ENCODE data around the gene TXK. TPM values are rescaled to one million over a fixed set of nuclear protein-coding genes. Genes with fewer than 3 reads are reported as not detected.

Gene TXK
- total RNA-seq, 1 donor from 2014 or later: 0.36 TPM

DNA sequence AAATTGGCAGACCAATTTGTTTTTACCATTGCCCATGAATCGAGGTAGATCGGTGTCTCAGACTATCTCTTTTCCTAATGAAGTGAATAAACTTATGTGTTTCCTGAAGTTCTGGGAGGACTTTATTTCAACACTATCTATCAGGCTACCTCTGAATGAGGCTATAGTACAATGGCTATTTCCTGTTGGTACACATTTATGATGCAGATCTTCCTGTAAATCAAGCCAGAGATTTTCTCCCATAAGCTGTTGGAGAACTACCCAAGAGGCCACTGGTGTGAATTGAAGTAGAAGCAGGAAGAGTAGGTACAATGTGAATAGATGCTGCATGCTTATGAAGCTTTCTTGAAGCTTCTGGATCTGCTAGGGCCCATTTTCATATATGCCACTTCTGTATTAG is 16.0 kb downstream of the TXK start:
- H3K36me3 Mint-ChIP-seq (ENCODE audit: low read depth, unreplicated experiment): no peaks in the 10 kb centered on the region
- no peak overlapping the region for H3K27ac Mint-ChIP-seq (ENCODE audit: unreplicated experiment)
- TF ChIP-seq, protein P1, sequence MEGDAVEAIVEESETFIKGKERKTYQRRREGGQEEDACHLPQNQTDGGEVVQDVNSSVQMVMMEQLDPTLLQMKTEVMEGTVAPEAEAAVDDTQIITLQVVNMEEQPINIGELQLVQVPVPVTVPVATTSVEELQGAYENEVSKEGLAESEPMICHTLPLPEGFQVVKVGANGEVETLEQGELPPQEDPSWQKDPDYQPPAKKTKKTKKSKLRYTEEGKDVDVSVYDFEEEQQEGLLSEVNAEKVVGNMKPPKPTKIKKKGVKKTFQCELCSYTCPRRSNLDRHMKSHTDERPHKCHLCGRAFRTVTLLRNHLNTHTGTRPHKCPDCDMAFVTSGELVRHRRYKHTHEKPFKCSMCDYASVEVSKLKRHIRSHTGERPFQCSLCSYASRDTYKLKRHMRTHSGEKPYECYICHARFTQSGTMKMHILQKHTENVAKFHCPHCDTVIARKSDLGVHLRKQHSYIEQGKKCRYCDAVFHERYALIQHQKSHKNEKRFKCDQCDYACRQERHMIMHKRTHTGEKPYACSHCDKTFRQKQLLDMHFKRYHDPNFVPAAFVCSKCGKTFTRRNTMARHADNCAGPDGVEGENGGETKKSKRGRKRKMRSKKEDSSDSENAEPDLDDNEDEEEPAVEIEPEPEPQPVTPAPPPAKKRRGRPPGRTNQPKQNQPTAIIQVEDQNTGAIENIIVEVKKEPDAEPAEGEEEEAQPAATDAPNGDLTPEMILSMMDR (IDR thresholded peaks at IDR 0.05; ENCODE audit: unreplicated experiment): no peak
- H3K9me3 Mint-ChIP-seq (ENCODE audit: unreplicated experiment): no peaks in the 10 kb centered on the region
- no peak overlapping the region for H3K4me3 Mint-ChIP-seq (ENCODE audit: unreplicated experiment)
- no peaks in the 10 kb centered on the region for H3K27me3 Mint-ChIP-seq (ENCODE audit: unreplicated experiment)
- DNase-seq (ENCODE audit: low spot score): no peak
- H3K4me1 Mint-ChIP-seq (ENCODE audit: unreplicated experiment): peaks cover 6% of the 10 kb centered on the region

DNA sequence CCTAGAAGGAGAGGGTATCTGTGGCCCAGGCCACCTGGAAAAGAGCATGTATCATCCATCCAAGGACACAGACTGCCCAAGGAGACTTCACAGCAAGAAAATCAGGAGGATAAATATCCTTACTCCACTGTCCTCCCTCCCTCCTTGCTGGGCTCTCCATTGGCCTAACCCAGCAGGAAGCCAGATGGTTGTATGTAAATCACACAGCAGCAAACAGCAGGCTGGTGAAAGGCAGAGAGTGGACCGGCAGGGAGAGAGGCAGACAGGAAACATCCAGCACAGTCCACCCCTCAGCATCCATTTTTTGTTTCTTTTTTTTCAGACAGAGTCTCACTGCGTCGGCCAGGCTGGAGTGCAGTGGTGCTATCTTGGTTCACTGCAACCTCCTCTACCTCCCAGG is 17.5 kb downstream of the TXK start:
- Mint-ChIP-seq H3K27me3 (ENCODE audit: unreplicated experiment) (no peaks in the 10 kb centered on the region), H3K36me3 (ENCODE audit: low read depth, unreplicated experiment) (no peaks in the 10 kb centered on the region), H3K27ac (ENCODE audit: unreplicated experiment) (no peak overlapping the region), H3K4me1 (ENCODE audit: unreplicated experiment) (peaks cover 6% of the 10 kb centered on the region), H3K9me3 (ENCODE audit: unreplicated experiment) (no peaks in the 10 kb centered on the region), H3K4me3 (ENCODE audit: unreplicated experiment) (no peak overlapping the region)
- no peak for DNase-seq (ENCODE audit: low spot score)
- TF ChIP-seq, protein P1 (IDR thresholded peaks at IDR 0.05; ENCODE audit: unreplicated experiment): no peak

DNA sequence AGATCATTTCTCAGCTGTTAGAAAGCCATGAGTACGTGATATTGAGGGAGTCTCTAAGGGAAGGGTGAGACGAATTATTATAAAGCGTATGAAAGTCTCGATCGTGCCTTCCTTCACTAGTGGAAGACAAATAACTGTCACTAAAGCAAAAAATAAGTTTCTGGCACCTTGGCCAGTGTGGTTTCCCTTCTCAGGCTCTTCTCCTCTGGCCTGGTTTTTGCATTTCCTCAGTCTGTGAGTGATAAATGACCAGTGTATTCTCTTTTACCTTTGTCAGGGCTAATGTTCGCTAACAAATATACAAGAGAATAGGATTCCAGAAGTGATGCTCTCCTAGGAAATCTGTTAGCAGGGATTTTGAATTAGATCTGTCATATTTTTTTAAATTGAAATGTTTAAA is 19.6 kb downstream of the TXK start:
- H3K4me3 Mint-ChIP-seq (ENCODE audit: unreplicated experiment): no peak overlapping the region
- H3K27ac Mint-ChIP-seq (ENCODE audit: unreplicated experiment): no peak overlapping the region
- H3K27me3 Mint-ChIP-seq (ENCODE audit: unreplicated experiment): no peaks in the 10 kb centered on the region
- peaks cover 6% of the 10 kb centered on the region for H3K4me1 Mint-ChIP-seq (ENCODE audit: unreplicated experiment)
- no peaks in the 10 kb centered on the region for H3K9me3 Mint-ChIP-seq (ENCODE audit: unreplicated experiment)
- DNase-seq (ENCODE audit: low spot score): no peak
- TF ChIP-seq, protein P1 (IDR thresholded peaks at IDR 0.05; ENCODE audit: unreplicated experiment): no peak
- H3K36me3 Mint-ChIP-seq (ENCODE audit: low read depth, unreplicated experiment): no peaks in the 10 kb centered on the region

DNA sequence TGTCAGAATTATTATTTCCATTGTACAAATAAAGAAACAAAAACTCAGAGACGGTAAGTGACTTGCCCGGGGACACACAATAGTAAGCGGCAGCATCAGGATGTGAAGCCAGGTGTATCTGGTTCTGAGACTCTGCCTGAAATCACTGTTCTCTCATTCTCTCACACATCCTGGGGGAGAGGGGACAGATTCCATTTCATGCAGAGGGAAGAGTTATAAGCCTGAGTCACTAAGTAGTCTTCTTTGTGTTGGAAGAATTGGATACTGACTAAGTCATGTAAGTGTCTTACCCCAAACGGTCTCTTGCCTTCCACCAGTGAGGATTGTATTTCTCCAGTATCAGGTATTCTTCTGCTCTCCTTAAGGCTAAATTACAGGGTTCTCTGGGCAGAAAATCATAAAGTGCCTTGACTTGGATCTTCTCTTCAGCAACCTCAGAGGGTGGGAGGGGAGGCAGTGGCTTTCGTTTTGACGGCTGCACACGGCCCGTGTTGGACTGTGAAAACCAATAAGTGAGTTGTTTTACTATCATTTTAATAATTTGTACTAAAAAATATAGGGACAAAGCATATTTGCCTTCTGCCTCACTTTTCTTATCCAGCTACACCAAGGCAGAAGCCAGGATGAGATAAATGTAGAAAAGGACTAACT is 21.9 kb downstream of the TXK start:
- Mint-ChIP-seq H3K27ac (ENCODE audit: unreplicated experiment) (no peak overlapping the region), H3K27me3 (ENCODE audit: unreplicated experiment) (no peaks in the 10 kb centered on the region), H3K36me3 (ENCODE audit: low read depth, unreplicated experiment) (no peaks in the 10 kb centered on the region), H3K9me3 (ENCODE audit: unreplicated experiment) (no peaks in the 10 kb centered on the region), H3K4me3 (ENCODE audit: unreplicated experiment) (no peak overlapping the region), H3K4me1 (ENCODE audit: unreplicated experiment) (peaks cover 6% of the 10 kb centered on the region)
- TF ChIP-seq, protein P1 (IDR thresholded peaks at IDR 0.05; ENCODE audit: unreplicated experiment): no peak
- DNase-seq (ENCODE audit: low spot score): no peak

DNA sequence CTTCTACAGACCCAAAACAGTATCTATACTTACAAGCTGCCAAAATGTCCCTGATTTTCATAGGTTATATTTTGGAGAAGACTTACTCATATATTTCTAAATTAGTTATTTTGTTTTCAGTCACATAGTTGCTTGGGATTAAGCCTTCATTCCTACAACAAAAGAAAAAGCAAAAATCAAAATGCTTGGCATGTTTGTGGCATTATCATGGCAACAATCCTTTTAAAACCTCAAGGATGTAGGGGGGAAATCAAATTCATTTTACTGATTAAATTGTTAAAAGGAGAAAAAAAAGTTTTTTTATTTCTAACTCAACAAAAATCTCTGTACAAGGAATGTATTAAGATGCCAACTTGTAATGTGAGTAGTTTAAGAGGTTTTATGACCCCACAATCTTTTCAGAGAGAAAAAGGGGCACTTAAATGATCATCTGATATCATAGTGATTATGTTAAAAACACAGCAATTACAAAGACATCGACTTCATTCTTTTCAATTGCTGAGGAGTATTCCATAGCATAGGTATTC is 23.5 kb downstream of the TXK start:
- Mint-ChIP-seq H3K27ac (ENCODE audit: unreplicated experiment) (no peak overlapping the region), H3K9me3 (ENCODE audit: unreplicated experiment) (no peaks in the 10 kb centered on the region), H3K36me3 (ENCODE audit: low read depth, unreplicated experiment) (no peaks in the 10 kb centered on the region), H3K27me3 (ENCODE audit: unreplicated experiment) (no peaks in the 10 kb centered on the region), H3K4me1 (ENCODE audit: unreplicated experiment) (peaks cover 6% of the 10 kb centered on the region), H3K4me3 (ENCODE audit: unreplicated experiment) (no peak overlapping the region)
- DNase-seq (ENCODE audit: low spot score): no peak
- TF ChIP-seq, protein P1 (IDR thresholded peaks at IDR 0.05; ENCODE audit: unreplicated experiment): no peak
